ENCODE data around the gene PAX7. TPM values are rescaled to one million over a fixed set of nuclear protein-coding genes. Genes with fewer than 3 reads are reported as not detected.
A peak's percentile ranks its signal among the peaks of the same experiment; 100 is the strongest.

PAX7 gene
- polyA plus RNA-seq, 1 of the 3 experiments (the other 2 are of a cell fraction) = not detected

DNA sequence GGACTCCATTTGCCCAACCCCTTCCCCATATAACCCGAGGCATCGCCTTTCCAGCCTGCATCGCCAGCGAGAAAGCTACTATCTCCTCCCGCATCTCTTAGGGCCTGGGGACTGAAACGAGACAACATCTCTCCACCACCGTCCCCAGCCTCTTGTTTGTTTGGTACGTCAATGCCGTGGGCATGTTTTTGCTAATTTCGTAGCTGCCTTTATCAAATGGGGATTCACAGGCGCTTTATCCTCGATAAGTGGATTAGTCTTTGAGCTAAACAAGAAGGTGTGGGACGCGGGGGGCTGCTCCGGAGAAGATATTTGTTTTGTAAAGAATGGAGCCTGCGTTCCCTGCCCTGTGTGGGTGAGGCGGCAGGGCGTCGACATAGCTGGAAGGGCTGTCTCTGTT, 91.6 kb downstream of the PAX7 start:
- no peak overlapping the region for H3K27ac ChIP-seq (ENCODE audit: low read depth in 2 of 2, low read length in 1 of 2)
- POLR2A ChIA-PET = no interaction called here
- TF ChIP-seq JUND (IDR thresholded peaks at IDR 0.05) (no peak), GATA2 (CRISPR knock-in tag; IDR thresholded peaks at IDR 0.05) (peak; percentile 66), TCF12 (IDR thresholded peaks at IDR 0.05) (no peak), TAF1 (IDR thresholded peaks at IDR 0.05; ENCODE audit: borderline replicate concordance, low read depth, low read length) (no peak)
- TF ChIP-seq, protein P1, sequence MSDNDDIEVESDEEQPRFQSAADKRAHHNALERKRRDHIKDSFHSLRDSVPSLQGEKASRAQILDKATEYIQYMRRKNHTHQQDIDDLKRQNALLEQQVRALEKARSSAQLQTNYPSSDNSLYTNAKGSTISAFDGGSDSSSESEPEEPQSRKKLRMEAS (IDR thresholded peaks at IDR 0.05; ENCODE audit: low read depth) = no peak
- TF ChIP-seq, protein P2, sequence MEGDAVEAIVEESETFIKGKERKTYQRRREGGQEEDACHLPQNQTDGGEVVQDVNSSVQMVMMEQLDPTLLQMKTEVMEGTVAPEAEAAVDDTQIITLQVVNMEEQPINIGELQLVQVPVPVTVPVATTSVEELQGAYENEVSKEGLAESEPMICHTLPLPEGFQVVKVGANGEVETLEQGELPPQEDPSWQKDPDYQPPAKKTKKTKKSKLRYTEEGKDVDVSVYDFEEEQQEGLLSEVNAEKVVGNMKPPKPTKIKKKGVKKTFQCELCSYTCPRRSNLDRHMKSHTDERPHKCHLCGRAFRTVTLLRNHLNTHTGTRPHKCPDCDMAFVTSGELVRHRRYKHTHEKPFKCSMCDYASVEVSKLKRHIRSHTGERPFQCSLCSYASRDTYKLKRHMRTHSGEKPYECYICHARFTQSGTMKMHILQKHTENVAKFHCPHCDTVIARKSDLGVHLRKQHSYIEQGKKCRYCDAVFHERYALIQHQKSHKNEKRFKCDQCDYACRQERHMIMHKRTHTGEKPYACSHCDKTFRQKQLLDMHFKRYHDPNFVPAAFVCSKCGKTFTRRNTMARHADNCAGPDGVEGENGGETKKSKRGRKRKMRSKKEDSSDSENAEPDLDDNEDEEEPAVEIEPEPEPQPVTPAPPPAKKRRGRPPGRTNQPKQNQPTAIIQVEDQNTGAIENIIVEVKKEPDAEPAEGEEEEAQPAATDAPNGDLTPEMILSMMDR (IDR thresholded peaks at IDR 0.05) = no peak
- TF ChIP-seq, protein P3, sequence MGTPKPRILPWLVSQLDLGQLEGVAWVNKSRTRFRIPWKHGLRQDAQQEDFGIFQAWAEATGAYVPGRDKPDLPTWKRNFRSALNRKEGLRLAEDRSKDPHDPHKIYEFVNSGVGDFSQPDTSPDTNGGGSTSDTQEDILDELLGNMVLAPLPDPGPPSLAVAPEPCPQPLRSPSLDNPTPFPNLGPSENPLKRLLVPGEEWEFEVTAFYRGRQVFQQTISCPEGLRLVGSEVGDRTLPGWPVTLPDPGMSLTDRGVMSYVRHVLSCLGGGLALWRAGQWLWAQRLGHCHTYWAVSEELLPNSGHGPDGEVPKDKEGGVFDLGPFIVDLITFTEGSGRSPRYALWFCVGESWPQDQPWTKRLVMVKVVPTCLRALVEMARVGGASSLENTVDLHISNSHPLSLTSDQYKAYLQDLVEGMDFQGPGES (IDR thresholded peaks at IDR 0.05; ENCODE audit: low read depth, low read length) = no peak

DNA sequence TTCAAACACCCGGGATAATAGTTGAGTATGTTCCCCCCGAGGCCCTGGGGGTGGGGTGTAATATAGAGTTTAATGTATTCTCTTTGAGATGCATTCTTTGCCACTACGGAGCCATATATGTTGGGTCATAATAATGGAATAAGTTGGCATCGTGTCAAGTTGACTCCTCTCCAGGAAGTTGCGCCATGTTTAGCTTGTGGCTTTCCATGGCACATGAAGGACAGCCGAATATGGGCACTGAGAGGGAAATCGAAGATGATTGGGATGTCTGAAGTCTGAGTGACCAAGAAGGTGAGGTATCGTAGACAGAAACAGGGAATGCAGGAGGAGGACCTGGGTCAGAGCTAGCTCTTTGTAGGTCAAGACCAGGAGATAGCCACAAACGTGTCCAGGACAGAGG, 92.6 kb downstream of the PAX7 start:
- ChIA-PET POLR2A (interaction anchor here (1.0 kb wide), 1 partner anchor 9 kb away, joined by 3 read pairs; no protein-coding TSS in a partner anchor), CTCF (interaction anchor here (1.0 to 1.7 kb wide), 4 partner anchors 8 to 140 kb away, joined by 3 to 7 read pairs (median 4); no protein-coding TSS in a partner anchor)
- Histone ChIP-seq H3K9me3 (no peaks in the 10 kb centered on the region), H3K9ac (no peak overlapping the region), H3K4me2 (no peak overlapping the region), H3K4me3 (ENCODE audit: low read depth in 2 of 2, low read length in 1 of 2) (no peak overlapping the region), H3F3A (replicated peaks; ENCODE audit: insufficient read depth) (no peaks in the 10 kb centered on the region), H4K20me1 (ENCODE audit: insufficient read depth) (no peaks in the 10 kb centered on the region), H3K79me2 (ENCODE audit: insufficient read depth) (no peaks in the 10 kb centered on the region), H3K9me2 (no peaks in the 10 kb centered on the region), H3K36me3 (replicated peaks in 1 of 2; ENCODE audit: control insufficient read depth in 1 of 2, insufficient read depth in 2 of 2, low read length in 1 of 2) (no peaks in the 10 kb centered on the region), H3K4me1 (ENCODE audit: control insufficient read depth in 1 of 2, insufficient read depth in 2 of 2, low read depth in 1 of 2, low read length in 1 of 2) (peaks cover 0 to 26% of the 10 kb centered on the region in 2 experiments; a peak in 1 of 4 replicates), H3K27ac (ENCODE audit: low read depth in 2 of 2, low read length in 1 of 2) (no peak overlapping the region), H2AFZ (ENCODE audit: low read depth) (no peak overlapping the region), H3K27me3 (ENCODE audit: insufficient read depth) (peaks cover 3% of the 10 kb centered on the region; the same call in 1 of the 2 replicates)
- DNase-seq = no peak
- TF ChIP-seq CHD2 (IDR thresholded peaks at IDR 0.05; ENCODE audit: low read length, partially characterized antibody) (no peak), SIN3A (IDR thresholded peaks at IDR 0.05; ENCODE audit: borderline replicate concordance, low read depth, low read length) (no peak), ELF1 (IDR thresholded peaks at IDR 0.05) (no peak), GATA2 (CRISPR knock-in tag; IDR thresholded peaks at IDR 0.05) (no peak), SMC3 (IDR thresholded peaks at IDR 0.05; ENCODE audit: low read depth, low read length) (no peak), EP300 (IDR thresholded peaks at IDR 0.05; ENCODE audit: borderline replicate concordance in 1 of 2, low read depth in 1 of 2, low read length in 1 of 2) (no peak), YY1 (IDR thresholded peaks at IDR 0.05; ENCODE audit: low read depth) (no peak), FOXJ3 (CRISPR knock-in tag; IDR thresholded peaks at IDR 0.05) (no peak)
- TF ChIP-seq, protein P4, sequence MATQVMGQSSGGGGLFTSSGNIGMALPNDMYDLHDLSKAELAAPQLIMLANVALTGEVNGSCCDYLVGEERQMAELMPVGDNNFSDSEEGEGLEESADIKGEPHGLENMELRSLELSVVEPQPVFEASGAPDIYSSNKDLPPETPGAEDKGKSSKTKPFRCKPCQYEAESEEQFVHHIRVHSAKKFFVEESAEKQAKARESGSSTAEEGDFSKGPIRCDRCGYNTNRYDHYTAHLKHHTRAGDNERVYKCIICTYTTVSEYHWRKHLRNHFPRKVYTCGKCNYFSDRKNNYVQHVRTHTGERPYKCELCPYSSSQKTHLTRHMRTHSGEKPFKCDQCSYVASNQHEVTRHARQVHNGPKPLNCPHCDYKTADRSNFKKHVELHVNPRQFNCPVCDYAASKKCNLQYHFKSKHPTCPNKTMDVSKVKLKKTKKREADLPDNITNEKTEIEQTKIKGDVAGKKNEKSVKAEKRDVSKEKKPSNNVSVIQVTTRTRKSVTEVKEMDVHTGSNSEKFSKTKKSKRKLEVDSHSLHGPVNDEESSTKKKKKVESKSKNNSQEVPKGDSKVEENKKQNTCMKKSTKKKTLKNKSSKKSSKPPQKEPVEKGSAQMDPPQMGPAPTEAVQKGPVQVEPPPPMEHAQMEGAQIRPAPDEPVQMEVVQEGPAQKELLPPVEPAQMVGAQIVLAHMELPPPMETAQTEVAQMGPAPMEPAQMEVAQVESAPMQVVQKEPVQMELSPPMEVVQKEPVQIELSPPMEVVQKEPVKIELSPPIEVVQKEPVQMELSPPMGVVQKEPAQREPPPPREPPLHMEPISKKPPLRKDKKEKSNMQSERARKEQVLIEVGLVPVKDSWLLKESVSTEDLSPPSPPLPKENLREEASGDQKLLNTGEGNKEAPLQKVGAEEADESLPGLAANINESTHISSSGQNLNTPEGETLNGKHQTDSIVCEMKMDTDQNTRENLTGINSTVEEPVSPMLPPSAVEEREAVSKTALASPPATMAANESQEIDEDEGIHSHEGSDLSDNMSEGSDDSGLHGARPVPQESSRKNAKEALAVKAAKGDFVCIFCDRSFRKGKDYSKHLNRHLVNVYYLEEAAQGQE (IDR thresholded peaks at IDR 0.05; ENCODE audit: low read depth, low read length) = no peak
- TF ChIP-seq, protein P3 (IDR thresholded peaks at IDR 0.05; ENCODE audit: low read depth, low read length) = no peak
- 42% methylated on average over 9 of the region's 9 CpGs for WGBS (ENCODE audit: low lambda C conversion rate)

More for the DNA sequence above, 91.6 kb downstream of the PAX7 start:
- Histone ChIP-seq H3K36me3 (replicated peaks in 1 of 2; ENCODE audit: control insufficient read depth in 1 of 2, insufficient read depth in 2 of 2, low read length in 1 of 2) (no peaks in the 10 kb centered on the region), H3K4me3 (ENCODE audit: low read depth in 2 of 2, low read length in 1 of 2) (no peak overlapping the region), H3K79me2 (ENCODE audit: insufficient read depth) (no peaks in the 10 kb centered on the region), H3K9me3 (no peaks in the 10 kb centered on the region), H3K9me2 (no peaks in the 10 kb centered on the region), H3K27me3 (ENCODE audit: insufficient read depth) (peaks cover 12% of the 10 kb centered on the region), H4K20me1 (ENCODE audit: insufficient read depth) (no peaks in the 10 kb centered on the region), H3F3A (replicated peaks; ENCODE audit: insufficient read depth) (no peaks in the 10 kb centered on the region), H3K4me2 (no peak overlapping the region), H2AFZ (ENCODE audit: low read depth) (no peak overlapping the region), H3K9ac (no peak overlapping the region), H3K4me1 (ENCODE audit: control insufficient read depth in 1 of 2, insufficient read depth in 2 of 2, low read depth in 1 of 2, low read length in 1 of 2) (peaks cover 0 to 27% of the 10 kb centered on the region in 2 experiments; a peak in 1 of 4 replicates)
- DNase-seq = peak; percentile 59
- WGBS (ENCODE audit: low lambda C conversion rate) = 47% methylated on average over 19 of the region's 19 CpGs
- CTCF ChIA-PET = interaction anchor here (0.8 to 2.9 kb wide), 6 partner anchors 9 to 139 kb away, joined by 3 to 9 read pairs (median 4); no protein-coding TSS in a partner anchor

All from SK-N-SH (cell line).